Measurements from ENCODE around the gene DUXA. TPM values are rescaled to one million over a fixed set of nuclear protein-coding genes. Genes with fewer than 3 reads are reported as not detected.
"Not testable (repeated sequence)": the region's sequence is repeated elsewhere in the genome, so short reads cannot be mapped to it uniquely, and the experiment has no call there.

Gene DUXA
- total RNA-seq, 1 experiment from 2014 or later, result not detected

GRCh38 chr19:57135797-57136196 lies 31.5 kb downstream of the DUXA start:
- H2AFZ ChIP-seq (ENCODE audit: low read length), result no peak overlapping the region
- ChIA-PET POLR2A (ENCODE audit: unreplicated experiment) (no interaction called here), CTCF (no interaction called here)
- intact Hi-C loops (cut with micrococcal nuclease), result no loop called here
- no peak overlapping the region for H3K4me2 ChIP-seq (ENCODE audit: low read length)
- DNase-seq, result no peak
- no peaks in the 10 kb centered on the region for H3K4me1 ChIP-seq (ENCODE audit: insufficient read depth, low read length)
- H3K9me3 ChIP-seq (ENCODE audit: low read length), result no peaks in the 10 kb centered on the region; the same call in 1 of the 2 replicates
- BruUV-seq (replicated peaks), result no TSS peak
- H3K9ac ChIP-seq (ENCODE audit: low read length), result no peak overlapping the region
- no peak overlapping the region for H3K4me3 ChIP-seq (ENCODE audit: low read length)
- H3K27ac ChIP-seq (ENCODE audit: low read length), result no peak overlapping the region
- peaks cover 50% of the 10 kb centered on the region for H3K27me3 ChIP-seq (ENCODE audit: low read length)
- no peaks in the 10 kb centered on the region for H3K9me2 ChIP-seq (replicated peaks; ENCODE audit: low read length)
- no peaks in the 10 kb centered on the region for H3K79me2 ChIP-seq (ENCODE audit: low read length)
- H3F3A ChIP-seq (ENCODE audit: low read length, unreplicated experiment), result no peaks in the 10 kb centered on the region
- H4K20me1 ChIP-seq (ENCODE audit: low read length), result no peaks in the 10 kb centered on the region
- H3K36me3 ChIP-seq (ENCODE audit: low read depth, low read length), result no peaks in the 10 kb centered on the region
- TF ChIP-seq CTCF (conservative IDR thresholded peaks at IDR 0.05; ENCODE audit: low read depth, low read length), result no peak
- no peak for TF ChIP-seq EZH2phosphoT487 (IDR thresholded peaks at IDR 0.05; ENCODE audit: borderline replicate concordance, low read length)
- no peak for TF ChIP-seq EZH2 (IDR thresholded peaks at IDR 0.05; ENCODE audit: low read length, unreplicated experiment)
- ATAC-seq, result no peak

DNA sequence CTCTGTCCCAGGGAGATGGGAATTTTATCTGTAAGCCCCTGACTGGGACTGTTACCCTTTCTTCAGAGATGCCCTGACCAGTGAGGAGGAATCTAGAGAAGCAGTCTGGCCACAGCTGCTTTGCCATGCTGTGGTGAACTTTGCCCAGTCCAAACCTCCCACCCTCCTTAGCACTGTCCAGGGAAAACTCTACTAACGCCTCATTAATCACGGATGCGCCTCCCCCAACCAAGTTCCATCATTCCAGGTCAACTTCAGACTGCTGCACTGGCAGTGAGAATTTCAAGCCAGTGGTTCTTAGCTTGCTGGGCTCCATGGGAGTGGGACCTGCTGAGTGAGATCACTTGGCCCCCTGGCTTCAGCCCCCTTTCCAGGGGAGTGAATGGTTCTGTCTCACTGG lies 39.9 kb downstream of the DUXA start:
- H3K9me3 ChIP-seq (ENCODE audit: low read length); DNase-seq; H3K4me2 ChIP-seq (ENCODE audit: low read length); H3K4me3 ChIP-seq (ENCODE audit: low read length); BruUV-seq (replicated peaks); H3K79me2 ChIP-seq (ENCODE audit: low read length); H3F3A ChIP-seq (ENCODE audit: low read length, unreplicated experiment); CTCF ChIA-PET; H3K36me3 ChIP-seq (ENCODE audit: low read depth, low read length); intact Hi-C loops (cut with micrococcal nuclease); ATAC-seq; H3K27ac ChIP-seq (ENCODE audit: low read length); H2AFZ ChIP-seq (ENCODE audit: low read length); POLR2A ChIA-PET (ENCODE audit: unreplicated experiment); H3K4me1 ChIP-seq (ENCODE audit: insufficient read depth, low read length); H4K20me1 ChIP-seq (ENCODE audit: low read length); H3K9ac ChIP-seq (ENCODE audit: low read length); H3K9me2 ChIP-seq (replicated peaks; ENCODE audit: low read length): not testable (repeated sequence)
- peaks cover 20% of the 10 kb centered on the region; the same call in 1 of the 2 replicates for H3K27me3 ChIP-seq (ENCODE audit: low read length)

DNA sequence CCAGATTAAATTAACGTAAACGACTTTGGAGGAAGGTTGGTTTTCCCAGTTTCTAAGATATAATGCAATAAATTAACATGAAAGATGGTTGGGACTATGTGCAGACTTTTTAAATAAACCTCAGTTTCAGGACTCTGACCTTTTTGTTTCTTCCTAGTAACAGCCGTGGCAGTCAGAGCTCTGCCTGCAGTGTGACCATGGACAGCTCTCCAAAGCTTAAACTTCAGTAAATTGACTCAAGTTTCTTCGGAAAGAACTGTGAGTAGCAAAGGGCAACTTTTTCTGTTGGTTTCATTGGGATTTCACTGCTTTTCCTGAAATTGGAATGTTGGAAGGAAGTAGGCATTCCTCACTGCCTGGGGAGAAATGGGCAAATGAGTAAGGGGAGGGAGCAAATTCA lies 43.4 kb downstream of the DUXA start:
- ChIA-PET POLR2A (ENCODE audit: unreplicated experiment) (no interaction called here), CTCF (no interaction called here)
- Histone ChIP-seq H3K4me3 (ENCODE audit: low read length) (no peak overlapping the region), H3K9me2 (replicated peaks; ENCODE audit: low read length) (no peaks in the 10 kb centered on the region), H3K9ac (ENCODE audit: low read length) (no peak overlapping the region), H3F3A (ENCODE audit: low read length, unreplicated experiment) (no peaks in the 10 kb centered on the region), H3K27ac (ENCODE audit: low read length) (no peak overlapping the region), H3K79me2 (ENCODE audit: low read length) (no peaks in the 10 kb centered on the region), H3K27me3 (ENCODE audit: low read length) (no peaks in the 10 kb centered on the region), H2AFZ (ENCODE audit: low read length) (no peak overlapping the region), H3K4me1 (ENCODE audit: insufficient read depth, low read length) (no peaks in the 10 kb centered on the region), H4K20me1 (ENCODE audit: low read length) (no peaks in the 10 kb centered on the region), H3K36me3 (ENCODE audit: low read depth, low read length) (no peaks in the 10 kb centered on the region), H3K4me2 (ENCODE audit: low read length) (no peak overlapping the region), H3K9me3 (ENCODE audit: low read length) (0 out of 2 replicates have a peak, but pooled peaks cover 2% of the 10 kb centered on the region)
- ATAC-seq (no peak), DNase-seq (no peak)
- no TSS peak for BruUV-seq (replicated peaks)
- TF ChIP-seq EZH2 (IDR thresholded peaks at IDR 0.05; ENCODE audit: low read length, unreplicated experiment) (no peak), CTCF (conservative IDR thresholded peaks at IDR 0.05; ENCODE audit: low read depth, low read length) (no peak), EZH2phosphoT487 (IDR thresholded peaks at IDR 0.05; ENCODE audit: borderline replicate concordance, low read length) (no peak)
- intact Hi-C loops (cut with micrococcal nuclease), result no loop called here

Data from PC-3 (cell line).